ENCODE data around the gene TGFBR2. TPM values are rescaled to one million over a fixed set of nuclear protein-coding genes. Genes with fewer than 3 reads are reported as not detected.

The TGFBR2 gene
- polyA plus RNA-seq, 1 experiment = 61.0 TPM

DNA sequence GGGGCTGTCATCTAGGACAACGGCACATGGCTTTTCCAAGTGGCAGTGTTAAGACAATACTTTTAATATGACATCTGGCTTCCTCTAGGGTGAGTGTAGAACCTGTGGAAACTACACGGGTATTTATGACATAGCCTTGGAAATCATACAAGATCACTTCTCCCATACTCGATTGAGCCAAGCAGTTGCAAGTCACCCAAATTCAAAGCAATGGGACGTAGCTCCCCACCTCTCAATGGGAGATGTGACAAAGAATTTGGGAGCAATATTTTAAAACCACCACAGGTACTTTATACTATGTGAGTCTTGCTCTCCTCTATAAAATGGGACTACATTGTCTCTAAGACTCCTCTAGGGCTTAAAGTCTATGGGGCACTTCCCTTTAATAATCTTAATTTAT lies 93.5 kb downstream of the TGFBR2 start:
- TF ChIP-seq CTCF (IDR thresholded peaks at IDR 0.05; ENCODE audit: insufficient read depth, low read depth, low read length) = no peak
- H3K36me3 ChIP-seq (ENCODE audit: control insufficient read depth, insufficient read depth, low read length) = no peaks in the 10 kb centered on the region; the same call in 1 of the 2 replicates
- POLR2A ChIA-PET = no interaction called here
- DNase-seq (ENCODE audit: low read depth) = no peak
- CTCF ChIA-PET = interaction anchor here (0.6 kb wide), 1 partner anchor 392 kb away, joined by 3 read pairs; no protein-coding TSS in a partner anchor
- no peaks in the 10 kb centered on the region for H3K27me3 ChIP-seq (ENCODE audit: control insufficient read depth, insufficient read depth, low read length)
- no peak overlapping the region for H3K4me3 ChIP-seq (ENCODE audit: low read depth, low read length)

- H3K27me3 ChIP-seq (ENCODE audit: control insufficient read depth, insufficient read depth, low read length) = no peaks in the 10 kb centered on the region
- POLR2A ChIA-PET = no interaction called here
- no peaks in the 10 kb centered on the region; the same call in 1 of the 2 replicates for H3K36me3 ChIP-seq (ENCODE audit: control insufficient read depth, insufficient read depth, low read length)
- no peak for TF ChIP-seq CTCF (IDR thresholded peaks at IDR 0.05; ENCODE audit: insufficient read depth, low read depth, low read length)
- no peak overlapping the region for H3K4me3 ChIP-seq (ENCODE audit: low read depth, low read length)
- CTCF ChIA-PET = interaction anchor here (0.6 to 6.5 kb wide), 2 partner anchors 7 to 503 kb away, joined by 3 to 27 read pairs; no protein-coding TSS in a partner anchor
- no peak for DNase-seq (ENCODE audit: low read depth)
Measured at GRCh38 chr3:30700702-30701321, 94.4 kb downstream of the TGFBR2 start.

DNA sequence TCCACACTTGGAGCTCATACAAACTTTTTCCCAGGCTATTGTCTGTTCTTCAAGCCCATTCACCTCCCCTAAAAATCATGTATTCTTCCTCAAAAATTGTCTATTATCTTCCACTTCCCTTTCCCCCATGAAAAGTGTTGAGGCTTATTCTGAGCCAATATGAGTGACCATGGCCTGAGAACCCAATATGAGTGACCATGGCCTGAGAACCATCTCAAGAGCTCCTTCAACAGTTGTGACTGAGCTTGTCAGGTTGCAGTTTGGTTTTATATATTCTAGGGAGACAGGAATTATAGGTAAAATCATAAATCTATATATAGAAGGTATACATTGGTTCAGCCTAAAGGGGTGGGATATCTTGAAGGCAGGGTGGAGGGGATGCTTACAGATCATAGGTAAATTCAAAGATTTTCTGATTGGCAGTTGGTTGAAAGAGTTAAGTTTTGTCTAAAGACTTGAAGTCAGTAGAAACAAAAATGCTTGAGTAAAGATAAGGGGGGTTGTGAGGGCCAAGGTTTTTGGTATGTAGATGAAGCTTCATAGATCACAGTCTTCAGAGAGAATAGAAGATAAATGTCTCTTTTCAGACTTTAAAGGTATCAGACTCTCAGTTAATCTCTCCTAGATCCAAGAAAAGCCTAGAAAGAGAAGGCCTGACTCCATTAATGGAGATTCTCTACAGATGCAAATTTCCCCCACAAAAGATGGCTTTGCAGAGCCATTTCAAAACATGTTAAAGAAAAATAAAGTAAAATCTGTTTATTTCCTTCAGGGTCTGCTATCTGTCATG lies 95.8 kb downstream of the TGFBR2 start:
- DNase-seq (ENCODE audit: low read depth) = no peak
- CTCF ChIA-PET = interaction anchor here (0.6 to 6.5 kb wide), 2 partner anchors 8 to 503 kb away, joined by 3 to 27 read pairs; no protein-coding TSS in a partner anchor
- TF ChIP-seq CTCF (IDR thresholded peaks at IDR 0.05; ENCODE audit: insufficient read depth, low read depth, low read length) = no peak
- Histone ChIP-seq H3K36me3 (ENCODE audit: control insufficient read depth, insufficient read depth, low read length) (no peaks in the 10 kb centered on the region), H3K4me3 (ENCODE audit: low read depth, low read length) (no peak overlapping the region), H3K27me3 (ENCODE audit: control insufficient read depth, insufficient read depth, low read length) (no peaks in the 10 kb centered on the region)
- POLR2A ChIA-PET = no interaction called here

DNA sequence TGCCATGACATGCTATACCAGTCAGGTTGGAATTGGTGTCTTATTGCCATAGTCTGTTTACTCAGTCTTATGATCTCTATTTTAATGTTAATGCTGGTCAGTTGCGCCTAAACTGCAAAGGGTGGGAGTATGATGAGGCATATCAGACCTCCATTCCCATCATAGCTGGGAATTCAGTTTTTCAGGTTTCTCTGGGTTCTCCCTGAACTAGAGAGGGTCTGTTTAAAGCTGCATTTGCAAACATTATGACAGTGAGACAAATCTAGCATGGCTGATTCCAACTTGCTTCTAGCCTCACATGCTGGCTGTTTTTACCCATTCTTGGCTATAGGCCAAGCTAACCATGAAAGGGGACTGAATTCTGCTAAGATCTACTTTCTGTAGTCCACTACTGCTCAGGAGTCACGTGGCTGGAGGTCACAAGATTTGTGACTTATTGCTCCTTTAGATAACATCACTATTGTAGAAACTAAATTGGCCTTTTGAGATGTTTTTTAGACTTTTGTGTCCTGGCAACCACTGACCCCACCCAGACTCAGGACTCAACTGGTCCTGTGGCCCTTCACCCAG lies 96.5 kb downstream of the TGFBR2 start:
- CTCF ChIA-PET = interaction anchor here (0.5 to 6.5 kb wide), 5 partner anchors 9 to 698 kb away, joined by 3 to 27 read pairs (median 5); no protein-coding TSS in a partner anchor
- H3K27me3 ChIP-seq (ENCODE audit: control insufficient read depth, insufficient read depth, low read length) = no peaks in the 10 kb centered on the region
- no peak for DNase-seq (ENCODE audit: low read depth)
- no peak overlapping the region for H3K4me3 ChIP-seq (ENCODE audit: low read depth, low read length)
- POLR2A ChIA-PET = no interaction called here
- H3K36me3 ChIP-seq (ENCODE audit: control insufficient read depth, insufficient read depth, low read length) = no peaks in the 10 kb centered on the region
- no peak for TF ChIP-seq CTCF (IDR thresholded peaks at IDR 0.05; ENCODE audit: insufficient read depth, low read depth, low read length)

All from BJ (cell line).